ENCODE measurements around the gene PRMT7.
A peak's percentile ranks its signal among the peaks of the same experiment; 100 is the strongest.

Gene PRMT7

DNA sequence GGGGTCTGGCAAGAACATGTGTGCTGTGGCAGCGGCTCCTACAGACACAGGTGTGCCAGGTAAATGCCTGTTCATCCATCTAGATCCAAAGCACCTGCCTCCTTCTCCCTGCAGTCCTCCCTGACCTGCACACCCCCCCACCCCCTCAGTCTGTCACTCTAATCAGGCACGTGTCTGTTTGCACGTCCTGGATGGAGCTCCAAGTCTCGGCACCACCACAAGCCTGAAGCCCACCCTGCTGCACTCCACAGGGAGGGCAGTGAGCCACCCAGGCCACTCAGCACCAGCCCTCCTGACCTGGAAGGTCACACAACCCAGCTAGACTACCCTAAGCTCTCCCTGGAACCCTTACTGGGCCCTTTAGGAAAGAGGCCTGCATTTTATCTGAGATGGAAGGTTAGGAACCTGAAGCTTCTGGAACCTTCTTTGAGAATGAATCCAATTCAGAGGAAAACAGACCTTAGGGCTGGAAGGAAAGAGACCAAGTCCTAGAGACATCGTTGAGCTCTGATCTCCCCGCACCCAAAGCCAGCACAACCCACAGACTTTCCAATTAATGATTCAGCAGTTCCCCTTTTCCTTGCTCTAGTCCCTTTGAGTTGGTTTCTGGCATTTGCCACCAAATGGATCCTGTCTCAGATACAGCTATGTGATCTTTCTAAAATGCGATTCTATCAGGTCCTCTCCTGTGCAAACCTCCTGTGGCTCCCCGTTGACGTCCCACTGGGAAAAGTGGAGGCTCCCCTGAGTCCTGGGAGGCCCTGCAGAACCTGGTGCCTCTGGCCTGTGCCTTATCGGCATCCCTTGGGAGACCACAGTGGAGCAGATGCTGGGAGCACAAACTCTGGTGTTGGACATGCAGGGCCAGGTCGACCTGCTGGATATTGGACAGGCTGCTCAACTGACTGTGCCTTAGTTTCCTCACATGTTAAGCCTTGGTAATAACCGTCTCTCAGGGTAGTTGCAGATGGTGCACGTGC is 67.9 kb downstream of the PRMT7 start:
- no peak for DNase-seq

DNA sequence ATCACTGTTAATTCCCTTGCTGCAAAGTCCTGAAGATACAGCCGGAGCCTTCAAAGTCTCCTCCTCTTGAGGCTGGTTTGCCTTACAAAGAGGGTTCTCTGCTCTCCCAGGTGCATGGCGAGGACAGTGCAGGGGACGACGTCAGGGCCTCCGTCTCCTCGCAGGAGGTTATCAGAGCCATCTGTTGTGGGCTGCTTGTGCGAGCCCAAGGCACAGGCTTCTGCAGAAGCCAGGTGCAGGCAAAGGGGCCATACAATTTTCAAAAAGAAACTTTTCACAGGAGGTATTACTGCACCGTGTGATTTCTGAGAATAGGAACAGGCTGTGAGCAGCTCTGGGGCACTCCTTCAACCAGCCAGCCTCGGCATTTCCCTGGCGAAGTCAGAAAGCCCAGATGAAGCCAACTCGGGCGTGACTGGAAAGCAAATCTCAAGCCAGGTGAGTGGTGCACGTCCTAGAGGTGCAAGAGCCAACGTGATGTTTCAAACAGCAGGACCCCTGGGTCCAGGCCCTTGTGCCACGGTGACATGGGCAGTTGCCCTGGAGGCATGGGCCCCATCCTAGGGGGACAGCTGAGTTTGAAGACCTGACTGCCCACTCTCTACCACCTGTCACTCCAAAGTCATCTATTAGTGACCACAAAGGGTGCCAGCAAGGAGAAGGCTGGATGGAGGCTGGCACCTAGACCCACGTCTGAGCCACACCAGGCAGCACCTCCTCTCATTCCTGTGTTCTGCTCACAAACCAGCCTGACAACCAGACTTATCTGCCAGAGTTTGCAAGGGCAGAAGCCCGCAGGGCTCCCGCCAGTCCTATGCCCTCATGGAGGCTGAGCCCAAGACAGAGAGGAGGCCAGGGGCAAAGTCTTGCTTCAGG is 68.9 kb downstream of the PRMT7 start:
- DNase-seq, result no peak

DNA sequence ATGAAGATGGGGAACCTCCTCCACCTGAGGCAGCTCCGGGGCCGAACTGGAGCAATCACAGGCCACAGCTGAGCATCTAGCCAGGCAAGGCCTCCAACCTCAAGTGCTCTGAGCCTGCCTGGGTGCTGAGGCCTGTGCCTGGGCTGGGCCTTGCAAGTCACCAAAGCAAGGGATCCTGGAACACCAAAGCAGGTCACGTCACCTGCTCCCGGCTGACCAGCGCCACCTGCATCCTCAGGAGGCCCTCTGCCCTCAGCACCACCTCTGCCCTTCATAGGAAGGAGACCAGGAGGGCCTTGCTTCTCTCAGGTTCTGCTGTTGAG is 69.5 kb downstream of the PRMT7 start:
- no peak for DNase-seq

GRCh38 chr16:68380676-68381362 is 70.0 kb downstream of the PRMT7 start:
- no peak for DNase-seq

GRCh38 chr16:68381363-68381724 is 70.5 kb downstream of the PRMT7 start:
- no peak for DNase-seq

- no peak for DNase-seq
These were observed 71.5 kb downstream of the PRMT7 start for GRCh38 chr16:68382296-68382718.

- no peak for DNase-seq
These were observed 73.0 kb downstream of the PRMT7 start for GRCh38 chr16:68383858-68384257.

DNA sequence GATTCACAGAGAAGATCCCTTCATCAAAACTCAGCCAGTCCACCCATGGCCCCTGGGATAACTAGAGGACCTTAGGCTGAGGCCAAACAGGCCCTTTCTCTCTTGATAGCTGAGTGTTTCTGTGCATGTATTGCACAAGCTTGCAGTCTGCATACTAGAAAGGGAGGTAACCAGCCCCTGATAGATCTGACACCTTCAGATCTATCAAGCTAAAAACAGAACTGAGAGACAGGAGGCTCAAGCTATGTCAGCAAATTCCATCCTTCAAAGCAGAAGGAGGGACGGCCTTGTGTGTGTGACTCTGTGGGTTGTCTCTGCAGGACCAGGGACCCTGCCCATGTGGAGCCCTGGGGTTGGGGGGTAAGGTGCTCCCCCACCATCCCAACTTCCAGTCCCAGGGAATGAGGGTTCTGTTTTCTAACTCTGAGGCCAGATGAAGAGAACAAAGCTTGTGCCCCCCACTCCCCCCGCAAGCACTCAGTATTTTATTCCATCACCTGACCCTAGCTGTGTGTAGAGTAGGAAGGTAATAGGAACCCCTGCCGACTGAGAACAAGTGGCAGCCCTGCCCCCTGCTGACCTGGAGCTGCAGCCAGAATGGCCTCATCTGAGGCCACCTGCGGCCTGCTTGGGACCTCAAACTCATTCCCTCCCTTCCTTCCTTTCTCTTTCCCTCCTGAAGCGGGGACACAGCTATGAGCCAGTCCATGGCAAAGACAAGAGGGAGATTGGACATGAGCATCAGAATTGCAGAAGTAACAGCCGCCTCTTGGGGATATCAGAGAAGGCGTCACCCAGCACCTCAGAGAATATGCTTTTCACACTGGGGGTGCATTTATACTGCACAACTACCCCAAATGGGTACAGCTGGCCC is 73.7 kb downstream of the PRMT7 start:
- DNase-seq, result no peak

GRCh38 chr16:68385371-68385770 is 74.6 kb downstream of the PRMT7 start:
- DNase-seq, result no peak

- no peak for DNase-seq
These were observed 75.8 kb downstream of the PRMT7 start for GRCh38 chr16:68386628-68387027.

DNA sequence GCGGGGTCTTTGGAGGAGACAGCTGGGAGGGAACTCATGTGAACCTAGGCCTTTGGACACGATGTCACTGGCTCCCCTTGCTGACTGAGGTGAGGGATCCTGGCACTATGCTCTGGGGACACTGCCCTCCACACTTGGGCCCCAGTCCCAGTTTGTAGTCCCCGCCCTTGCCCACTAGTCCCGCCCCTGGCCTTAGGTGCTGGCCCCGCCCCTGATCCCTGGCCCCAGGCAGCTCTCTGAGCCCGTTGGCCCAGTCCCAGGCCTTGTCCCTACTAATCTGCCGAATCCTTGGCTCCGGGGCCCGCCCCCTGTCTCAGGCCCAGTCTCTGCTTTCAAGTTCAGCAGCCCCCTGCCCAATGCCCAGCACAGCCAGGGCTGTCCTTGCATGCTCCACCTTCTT is 76.5 kb downstream of the PRMT7 start:
- no peak for DNase-seq

DNA sequence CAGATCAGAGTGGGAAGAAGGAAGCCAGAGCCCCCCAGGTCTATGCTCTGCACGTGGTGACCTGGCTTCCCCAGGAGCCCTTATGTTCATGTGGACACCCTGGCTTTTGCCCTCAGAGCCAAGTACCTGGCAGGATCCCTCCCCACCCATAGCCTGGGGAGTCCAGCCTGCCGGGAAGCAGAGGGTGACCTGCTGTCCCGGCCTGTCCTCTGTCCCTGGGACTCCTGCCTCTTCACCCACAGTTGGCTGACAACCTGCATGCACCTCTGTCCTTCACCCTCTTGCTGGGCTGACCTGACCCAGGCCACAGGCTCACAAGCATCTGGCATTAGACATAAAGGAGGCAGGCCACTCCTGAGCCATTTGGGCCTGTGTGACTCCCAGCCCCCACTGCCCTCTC is 77.3 kb downstream of the PRMT7 start:
- no peak for DNase-seq

GRCh38 chr16:68389006-68389405 is 78.2 kb downstream of the PRMT7 start:
- DNase-seq, result no peak

GRCh38 chr16:68389750-68390371 is 79.0 kb downstream of the PRMT7 start:
- no peak for DNase-seq

GRCh38 chr16:68393333-68393732 is 82.5 kb downstream of the PRMT7 start:
- no peak for DNase-seq

GRCh38 chr16:68395167-68395786 is 84.5 kb downstream of the PRMT7 start:
- no peak for DNase-seq

DNA sequence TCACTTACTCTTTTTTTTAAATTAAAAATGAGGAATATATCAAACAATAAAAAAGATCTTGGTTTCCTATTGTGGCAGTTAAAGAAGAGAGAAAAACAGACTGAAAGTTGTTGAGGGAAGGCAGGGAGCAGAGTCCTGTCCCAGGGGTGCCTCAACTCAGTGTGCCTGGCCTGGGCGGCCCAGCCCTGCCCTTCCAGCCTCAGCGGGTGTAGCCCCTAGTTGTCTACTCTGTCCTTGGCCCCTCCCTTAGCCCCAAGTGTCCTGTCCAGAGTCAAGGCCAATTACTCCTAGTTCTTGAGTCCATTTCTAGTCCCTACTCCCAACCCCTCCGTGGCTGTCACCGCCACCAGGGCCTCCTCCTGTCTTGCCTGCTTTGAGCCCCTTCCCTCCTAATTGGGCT is 85.0 kb downstream of the PRMT7 start:
- no peak for DNase-seq

GRCh38 chr16:68396481-68396880 is 85.7 kb downstream of the PRMT7 start:
- DNase-seq, result peak; percentile 57

- DNase-seq, result no peak
These were observed 86.9 kb downstream of the PRMT7 start for GRCh38 chr16:68397710-68398201.

GRCh38 chr16:68399456-68399855 is 88.6 kb downstream of the PRMT7 start:
- DNase-seq, result no peak

Data from activated naive CD4-positive, alpha-beta T cell treated with anti-CD3 and anti-CD28 coated beads, Interleukin-2, amount 50 U/mL, for 16 hours (primary cell).